ENCODE results near the gene ATP4A.

The ATP4A gene

DNA sequence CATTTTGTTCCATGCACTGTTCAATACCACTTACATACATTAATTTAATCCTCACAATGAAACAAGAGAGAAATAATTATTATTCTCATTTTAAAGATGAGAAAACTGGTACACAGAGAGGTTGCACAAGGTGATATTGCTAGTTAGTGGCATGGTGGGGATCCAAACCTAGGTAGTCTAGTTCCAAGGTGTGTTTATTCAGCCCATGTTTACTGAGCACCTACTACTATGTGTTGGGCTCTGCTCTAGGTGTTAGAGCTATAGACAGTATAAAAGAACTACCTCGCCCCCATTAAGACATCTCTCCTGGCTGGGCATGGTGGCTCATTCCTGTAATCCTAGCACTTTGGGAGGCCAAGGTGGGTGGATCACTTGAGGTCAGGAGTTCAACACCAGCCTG, 19.3 kb upstream of the ATP4A start:
- TF ChIP-seq, protein P1, sequence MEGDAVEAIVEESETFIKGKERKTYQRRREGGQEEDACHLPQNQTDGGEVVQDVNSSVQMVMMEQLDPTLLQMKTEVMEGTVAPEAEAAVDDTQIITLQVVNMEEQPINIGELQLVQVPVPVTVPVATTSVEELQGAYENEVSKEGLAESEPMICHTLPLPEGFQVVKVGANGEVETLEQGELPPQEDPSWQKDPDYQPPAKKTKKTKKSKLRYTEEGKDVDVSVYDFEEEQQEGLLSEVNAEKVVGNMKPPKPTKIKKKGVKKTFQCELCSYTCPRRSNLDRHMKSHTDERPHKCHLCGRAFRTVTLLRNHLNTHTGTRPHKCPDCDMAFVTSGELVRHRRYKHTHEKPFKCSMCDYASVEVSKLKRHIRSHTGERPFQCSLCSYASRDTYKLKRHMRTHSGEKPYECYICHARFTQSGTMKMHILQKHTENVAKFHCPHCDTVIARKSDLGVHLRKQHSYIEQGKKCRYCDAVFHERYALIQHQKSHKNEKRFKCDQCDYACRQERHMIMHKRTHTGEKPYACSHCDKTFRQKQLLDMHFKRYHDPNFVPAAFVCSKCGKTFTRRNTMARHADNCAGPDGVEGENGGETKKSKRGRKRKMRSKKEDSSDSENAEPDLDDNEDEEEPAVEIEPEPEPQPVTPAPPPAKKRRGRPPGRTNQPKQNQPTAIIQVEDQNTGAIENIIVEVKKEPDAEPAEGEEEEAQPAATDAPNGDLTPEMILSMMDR (IDR thresholded peaks at IDR 0.05; ENCODE audit: low read depth, low read length) = no peak
- no peak overlapping the region for H3K4me3 ChIP-seq (ENCODE audit: low read depth, low read length)

DNA sequence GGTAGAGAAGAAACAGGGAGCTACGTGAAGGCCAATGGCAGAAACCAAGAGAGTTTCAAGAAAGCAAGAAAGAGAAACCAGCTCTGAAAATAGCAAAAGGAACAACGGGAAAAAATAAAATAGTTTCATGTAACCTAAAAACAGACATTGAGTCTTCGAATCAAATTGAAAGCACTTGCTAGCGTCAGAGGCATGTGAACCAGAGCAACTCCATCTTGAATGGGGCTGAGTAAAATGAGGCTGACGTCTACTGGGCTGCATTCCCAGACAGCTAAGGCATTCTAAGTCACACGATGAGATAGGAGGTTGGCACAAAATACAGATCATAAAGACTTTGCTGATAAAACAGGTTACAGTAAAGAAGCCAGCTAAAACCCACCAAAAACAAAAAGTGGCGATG, 15.2 kb upstream of the ATP4A start:
- no peak overlapping the region for H3K4me3 ChIP-seq (ENCODE audit: low read depth, low read length)
- TF ChIP-seq, protein P1 (IDR thresholded peaks at IDR 0.05; ENCODE audit: low read depth, low read length) = no peak

DNA sequence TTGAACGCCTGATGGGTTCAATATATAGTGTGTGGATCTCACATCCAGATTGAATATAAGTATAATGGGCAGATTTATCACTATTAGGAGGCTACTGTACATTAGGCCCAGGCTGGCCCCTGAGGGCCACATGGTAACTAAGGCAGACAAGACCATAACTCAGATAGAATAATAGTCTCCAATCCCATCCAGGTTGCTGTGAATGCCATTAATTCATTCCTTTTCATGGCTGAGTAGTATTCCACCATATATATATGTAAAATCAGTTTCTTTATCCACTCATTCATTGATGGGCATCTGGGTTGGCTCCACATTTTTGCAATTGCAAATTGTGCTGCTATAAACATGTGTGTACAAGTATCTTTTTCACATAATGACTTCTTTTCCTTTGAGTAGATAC, 14.5 kb upstream of the ATP4A start:
- TF ChIP-seq, protein P1 (IDR thresholded peaks at IDR 0.05; ENCODE audit: low read depth, low read length) = no peak
- no peak overlapping the region for H3K4me3 ChIP-seq (ENCODE audit: low read depth, low read length)

DNA sequence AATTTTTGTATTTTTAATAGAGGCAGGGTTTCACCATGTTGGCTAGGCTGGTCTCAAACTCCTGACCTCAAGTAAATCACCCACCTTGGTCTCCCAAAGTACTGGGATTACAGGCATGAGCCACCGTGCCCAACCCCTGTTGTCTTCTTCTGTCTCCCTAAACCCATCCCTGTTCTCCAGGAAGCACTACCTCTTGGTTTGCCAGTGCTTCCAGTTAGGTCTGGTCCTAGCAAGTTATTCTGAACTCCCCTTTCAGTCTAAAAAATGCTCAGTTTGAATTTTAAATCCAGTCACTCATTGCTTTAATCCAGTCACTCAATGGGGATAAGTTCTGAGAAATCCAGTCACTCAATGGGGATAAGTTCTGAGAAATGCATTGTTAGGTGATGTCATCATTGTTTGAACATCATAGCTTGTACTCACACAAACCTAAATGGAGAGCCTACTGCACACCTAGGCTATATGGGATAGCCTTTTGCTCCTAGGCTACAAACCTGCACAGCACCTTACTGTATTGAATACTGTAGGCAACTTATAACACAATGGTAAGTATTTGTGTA, 8.0 kb upstream of the ATP4A start:
- no peak overlapping the region for H3K4me3 ChIP-seq (ENCODE audit: low read depth, low read length)
- TF ChIP-seq, protein P1 (IDR thresholded peaks at IDR 0.05; ENCODE audit: low read depth, low read length) = no peak

DNA sequence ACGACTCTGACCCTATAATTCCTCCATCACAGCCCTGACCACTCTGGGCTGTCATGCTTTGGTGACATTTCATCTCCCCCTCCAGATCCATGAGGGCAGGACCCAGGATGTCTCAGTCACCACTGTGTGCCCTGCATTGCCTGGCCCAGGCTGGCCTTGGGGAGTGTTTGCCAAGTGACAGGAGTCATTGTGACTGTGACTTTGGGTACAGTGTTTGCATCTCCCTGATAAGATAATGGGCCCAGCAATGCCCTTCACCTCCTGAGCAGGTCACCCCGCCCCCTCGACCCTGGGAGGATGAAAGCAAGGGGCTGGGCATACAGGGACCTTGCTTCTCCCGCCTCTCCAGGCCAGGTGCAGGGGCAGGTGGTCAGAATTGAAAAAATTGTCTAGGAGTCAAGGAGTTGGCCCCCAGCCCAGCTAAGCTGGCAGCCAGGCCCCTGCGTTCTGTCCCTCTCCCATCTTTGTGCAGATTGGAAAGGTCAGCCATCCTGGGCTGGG, 5.9 kb upstream of the ATP4A start:
- TF ChIP-seq, protein P1 (IDR thresholded peaks at IDR 0.05; ENCODE audit: low read depth, low read length) = no peak
- no peak overlapping the region for H3K4me3 ChIP-seq (ENCODE audit: low read depth, low read length)

DNA sequence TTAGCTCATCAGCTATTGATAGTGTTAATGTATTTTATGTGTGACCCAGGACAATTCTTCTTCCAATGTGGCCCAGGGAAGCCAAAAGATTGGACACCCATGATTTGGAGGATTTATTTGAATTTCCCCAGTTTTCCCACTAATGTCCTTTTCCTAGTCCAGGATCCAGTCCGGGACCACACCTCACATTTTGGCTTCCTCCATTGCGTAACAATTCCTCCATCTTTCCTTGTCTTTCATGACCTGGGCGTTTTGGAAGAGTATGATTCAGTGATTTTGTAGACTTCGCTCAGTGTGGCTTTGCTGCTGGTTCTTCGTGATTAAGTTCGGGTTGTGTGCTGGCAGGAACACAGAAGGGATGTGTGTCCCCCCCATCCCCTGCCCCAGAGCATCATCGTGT, 3.3 kb upstream of the ATP4A start:
- TF ChIP-seq, protein P1 (IDR thresholded peaks at IDR 0.05; ENCODE audit: low read depth, low read length) = no peak
- H3K4me3 ChIP-seq (ENCODE audit: low read depth, low read length) = no peak overlapping the region

DNA sequence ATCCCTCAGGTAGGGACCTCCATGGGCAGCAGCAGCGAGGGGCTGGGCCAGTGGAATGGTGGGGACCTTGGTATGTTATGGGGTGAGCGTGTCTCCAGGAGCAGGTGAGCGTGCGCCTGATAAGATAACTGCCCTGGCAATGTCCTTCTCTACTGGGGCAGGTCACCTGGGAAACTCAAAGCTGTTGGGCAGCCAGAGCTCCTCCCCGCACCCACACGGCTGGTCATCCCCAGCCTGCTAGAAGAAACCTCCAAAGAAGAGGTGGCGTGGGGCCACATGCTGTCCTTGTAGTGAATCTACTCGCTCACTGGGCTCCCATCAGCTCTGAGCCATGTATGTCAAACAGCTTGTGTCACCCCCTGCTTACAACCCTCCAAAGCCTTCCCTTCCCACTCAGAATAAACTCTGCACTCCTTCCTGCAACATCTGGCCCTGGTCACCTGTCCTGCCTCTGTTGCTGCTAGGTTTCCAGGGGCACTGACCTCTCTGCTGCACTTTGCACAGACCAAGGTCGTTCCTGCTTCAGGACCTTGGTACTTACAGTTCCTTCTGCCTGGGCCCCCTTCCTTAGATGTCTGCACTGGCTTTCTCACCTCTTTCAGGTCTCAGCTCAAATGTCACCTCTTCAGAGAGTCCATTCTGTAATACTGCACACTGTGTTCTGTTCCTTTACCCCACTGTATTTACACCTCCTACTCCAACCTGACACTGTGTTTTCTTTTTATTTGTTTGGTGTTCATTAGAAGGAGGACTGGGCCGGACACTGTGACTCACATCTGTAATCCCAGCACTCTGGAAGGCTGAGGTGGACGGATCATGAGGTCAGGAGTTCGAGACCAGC, 1.8 kb upstream of the ATP4A start:
- no peak overlapping the region for H3K4me3 ChIP-seq (ENCODE audit: low read depth, low read length)
- TF ChIP-seq, protein P1 (IDR thresholded peaks at IDR 0.05; ENCODE audit: low read depth, low read length) = no peak

Data from WI38 (cell line).